SK-N-MC (cell line): ENCODE measurements around the gene GALNT6.

Experiments
- EZH2 ChIP-seq: fragments of 200-600 bp; sonication (generic); IDR thresholded peaks from one replicate; pipeline ENCODE4 v1.6.1; 2017; ENCODE audit warnings: antibody characterized with exemption
- FOXP2 ChIP-seq: optimal IDR thresholded peaks from 2 replicates; pipeline ENCODE3; 2011; ENCODE audit warnings: mild to moderate bottlenecking, moderate library complexity; ENCODE audit not compliant: insufficient read depth; ENCODE audit errors: extremely low read length, control extremely low read depth
- POLR2AphosphoS5 ChIP-seq: IDR thresholded peaks from 2 replicates; pipeline ENCODE4 v1.6.1; 2012; ENCODE audit warnings: mild to moderate bottlenecking, low read depth, low read length, borderline replicate concordance

GRCh38 chr12:51374361-51374760 is 16.8 kb downstream of the GALNT6 start:
- TF ChIP-seq EZH2 (no peak), POLR2AphosphoS5 (no peak), FOXP2 (no peak)
